Adrenal gland (tissue), 5 donors: Measurements from ENCODE around the gene OR51B6.

Source experiments
- POLR2A ChIP-seq, 2 donors: fragments of 450-650 bp; IDR thresholded peaks; one replicate each; pipeline ENCODE4 v1.6.1; 2017; ENCODE audit warnings: antibody characterized with exemption in 2 of 2, mild to moderate bottlenecking in 2 of 2, moderate library complexity in 1 of 2
- TF ChIP-seq, protein P1 (sequence below), 6 experiments: fragments of 450-650 bp in 4 of 6; fragments of 200-600 bp in 2 of 6; sonication (generic) in 1 of 6; IDR thresholded peaks; 1 replicate in 5 of 6; 2 replicates in 1 of 6; pipeline versions ENCODE4 v1.5.1 to v1.8.0; 2016 to 2021; ENCODE audit warnings: antibody characterized with exemption in 6 of 6, mild to moderate bottlenecking in 2 of 6, moderate library complexity in 1 of 6
- donor health status: DM: no; HTN: no; CAD: no.

GRCh38 chr11:5335170-5335569 is 16.1 kb upstream of the OR51B6 start:
- TF ChIP-seq, protein P1, sequence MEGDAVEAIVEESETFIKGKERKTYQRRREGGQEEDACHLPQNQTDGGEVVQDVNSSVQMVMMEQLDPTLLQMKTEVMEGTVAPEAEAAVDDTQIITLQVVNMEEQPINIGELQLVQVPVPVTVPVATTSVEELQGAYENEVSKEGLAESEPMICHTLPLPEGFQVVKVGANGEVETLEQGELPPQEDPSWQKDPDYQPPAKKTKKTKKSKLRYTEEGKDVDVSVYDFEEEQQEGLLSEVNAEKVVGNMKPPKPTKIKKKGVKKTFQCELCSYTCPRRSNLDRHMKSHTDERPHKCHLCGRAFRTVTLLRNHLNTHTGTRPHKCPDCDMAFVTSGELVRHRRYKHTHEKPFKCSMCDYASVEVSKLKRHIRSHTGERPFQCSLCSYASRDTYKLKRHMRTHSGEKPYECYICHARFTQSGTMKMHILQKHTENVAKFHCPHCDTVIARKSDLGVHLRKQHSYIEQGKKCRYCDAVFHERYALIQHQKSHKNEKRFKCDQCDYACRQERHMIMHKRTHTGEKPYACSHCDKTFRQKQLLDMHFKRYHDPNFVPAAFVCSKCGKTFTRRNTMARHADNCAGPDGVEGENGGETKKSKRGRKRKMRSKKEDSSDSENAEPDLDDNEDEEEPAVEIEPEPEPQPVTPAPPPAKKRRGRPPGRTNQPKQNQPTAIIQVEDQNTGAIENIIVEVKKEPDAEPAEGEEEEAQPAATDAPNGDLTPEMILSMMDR (IDR thresholded peaks at IDR 0.05), result no peak
- TF ChIP-seq POLR2A (IDR thresholded peaks at IDR 0.05), result no peak
